Measurements from ENCODE around the gene SLC46A2. TPM values are rescaled to one million over a fixed set of nuclear protein-coding genes. Genes with fewer than 3 reads are reported as not detected.

SLC46A2 gene
- total and polyA plus RNA-seq, 9 donors: 0.04 to 1.2 (median 0.54) TPM; not detected in 5

DNA sequence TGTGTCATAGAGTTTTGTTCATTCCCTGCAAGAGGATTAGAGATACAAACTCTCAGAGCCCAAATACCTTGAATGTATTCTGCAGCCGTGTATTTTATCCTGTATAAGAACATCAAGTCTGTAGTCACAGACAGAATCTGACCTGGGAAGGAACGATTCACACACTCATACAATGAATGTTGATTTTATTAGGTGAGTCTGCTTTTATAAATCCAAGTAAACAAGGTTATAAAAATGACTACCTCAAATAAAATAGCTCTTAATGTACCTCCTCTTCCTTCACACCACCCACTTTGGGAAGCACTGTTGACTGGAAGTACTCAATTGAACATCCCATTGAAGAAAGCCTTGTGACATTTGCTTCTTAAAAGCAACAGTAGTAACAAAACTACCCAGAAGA lies 11.9 kb downstream of the SLC46A2 start:
- DNase-seq: no peak
- 86 to 92% (median 91%) methylated on average over 2 of the region's 2 CpGs for WGBS, 3 donors

DNA sequence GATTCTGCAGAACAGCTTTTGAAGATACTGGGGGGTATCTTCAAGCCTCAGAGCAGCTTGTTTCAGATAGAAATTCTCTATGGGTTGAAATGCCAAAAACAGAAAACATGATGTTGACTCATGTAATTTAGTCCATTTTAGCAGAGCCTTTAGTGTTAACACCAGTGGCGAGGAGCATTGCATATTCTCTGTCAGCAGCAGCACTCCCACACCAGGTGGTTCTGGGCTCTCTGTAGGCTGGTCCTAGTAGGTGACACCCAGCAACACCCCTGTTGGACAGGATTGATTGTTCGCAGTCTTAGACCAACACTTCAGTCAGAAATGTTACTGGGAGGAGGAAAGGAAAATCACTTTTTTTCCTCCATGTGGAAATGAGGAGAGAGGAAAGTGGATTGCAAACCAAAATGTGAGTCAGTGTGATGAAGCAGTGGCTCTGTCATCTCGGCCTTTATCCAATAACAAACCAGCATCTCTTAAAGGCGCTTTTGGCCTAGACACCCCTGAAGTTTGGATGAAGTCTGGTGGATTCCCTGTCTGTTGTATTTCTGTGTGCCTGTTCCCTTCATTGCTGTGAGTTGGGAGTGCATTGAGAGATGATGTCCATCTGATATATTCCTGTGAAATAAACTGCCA lies 16.8 kb downstream of the SLC46A2 start:
- Histone ChIP-seq H3K9me3 (no peaks in the 10 kb centered on the region), H3K27ac (no peak overlapping the region), H3K36me3 (no peaks in the 10 kb centered on the region), H3K4me3 (no peak overlapping the region), H3K27me3 (no peaks in the 10 kb centered on the region), H3K4me1 (ENCODE audit: insufficient read depth) (no peaks in the 10 kb centered on the region)
- WGBS, 3 donors: 87 to 94% (median 90%) methylated on average over 4 of the region's 4 CpGs
- no peak for DNase-seq
- intact Hi-C loops (cut with DNase I): no loop called here
- TF ChIP-seq POLR2A (IDR thresholded peaks at IDR 0.05): no peak
- TF ChIP-seq EP300 (IDR thresholded peaks at IDR 0.05): no peak
- TF ChIP-seq, protein P1, sequence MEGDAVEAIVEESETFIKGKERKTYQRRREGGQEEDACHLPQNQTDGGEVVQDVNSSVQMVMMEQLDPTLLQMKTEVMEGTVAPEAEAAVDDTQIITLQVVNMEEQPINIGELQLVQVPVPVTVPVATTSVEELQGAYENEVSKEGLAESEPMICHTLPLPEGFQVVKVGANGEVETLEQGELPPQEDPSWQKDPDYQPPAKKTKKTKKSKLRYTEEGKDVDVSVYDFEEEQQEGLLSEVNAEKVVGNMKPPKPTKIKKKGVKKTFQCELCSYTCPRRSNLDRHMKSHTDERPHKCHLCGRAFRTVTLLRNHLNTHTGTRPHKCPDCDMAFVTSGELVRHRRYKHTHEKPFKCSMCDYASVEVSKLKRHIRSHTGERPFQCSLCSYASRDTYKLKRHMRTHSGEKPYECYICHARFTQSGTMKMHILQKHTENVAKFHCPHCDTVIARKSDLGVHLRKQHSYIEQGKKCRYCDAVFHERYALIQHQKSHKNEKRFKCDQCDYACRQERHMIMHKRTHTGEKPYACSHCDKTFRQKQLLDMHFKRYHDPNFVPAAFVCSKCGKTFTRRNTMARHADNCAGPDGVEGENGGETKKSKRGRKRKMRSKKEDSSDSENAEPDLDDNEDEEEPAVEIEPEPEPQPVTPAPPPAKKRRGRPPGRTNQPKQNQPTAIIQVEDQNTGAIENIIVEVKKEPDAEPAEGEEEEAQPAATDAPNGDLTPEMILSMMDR (IDR thresholded peaks at IDR 0.05): no peak

More for the DNA sequence above, 11.9 kb downstream of the SLC46A2 start:
- Histone ChIP-seq H3K4me3 (no peak overlapping the region), H3K27me3 (no peaks in the 10 kb centered on the region), H3K9me3 (no peaks in the 10 kb centered on the region), H3K36me3 (no peaks in the 10 kb centered on the region), H3K4me1 (ENCODE audit: insufficient read depth) (no peaks in the 10 kb centered on the region), H3K27ac (no peak overlapping the region)
- intact Hi-C loops (cut with DNase I): no loop called here
- TF ChIP-seq EP300 (IDR thresholded peaks at IDR 0.05) (no peak), POLR2A (IDR thresholded peaks at IDR 0.05) (no peak)
- TF ChIP-seq, protein P1 (IDR thresholded peaks at IDR 0.05): no peak

DNA sequence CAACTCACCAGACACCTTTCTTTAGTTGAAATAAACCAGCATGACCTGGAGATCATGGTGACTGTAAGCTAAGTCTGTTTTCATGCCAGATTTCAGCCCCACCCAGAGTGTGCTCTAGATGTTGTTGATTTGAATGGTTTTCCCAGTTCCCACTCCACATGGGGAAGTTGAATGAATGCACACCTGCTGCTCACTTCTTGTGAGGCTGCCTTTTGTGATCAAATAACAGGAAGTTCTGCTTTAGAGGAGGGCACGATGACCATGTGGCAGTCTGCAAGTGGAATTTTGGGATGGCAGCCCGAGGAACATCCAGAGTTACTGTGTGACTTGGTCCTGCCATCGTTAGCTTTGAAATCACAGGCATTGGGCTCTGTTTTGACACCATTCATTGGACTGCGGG lies 18.7 kb downstream of the SLC46A2 start:
- no peaks in the 10 kb centered on the region for H3K27me3 ChIP-seq
- H3K4me3 ChIP-seq: no peak overlapping the region
- TF ChIP-seq, protein P1 (IDR thresholded peaks at IDR 0.05): no peak
- TF ChIP-seq EP300 (IDR thresholded peaks at IDR 0.05): no peak
- TF ChIP-seq POLR2A (IDR thresholded peaks at IDR 0.05): no peak
- no peak overlapping the region for H3K27ac ChIP-seq
- H3K36me3 ChIP-seq: no peaks in the 10 kb centered on the region
- no peak for DNase-seq
- WGBS, 3 donors: 70 to 79% (median 72%) methylated on average over 4 of the region's 4 CpGs
- intact Hi-C loops (cut with DNase I): no loop called here
- no peaks in the 10 kb centered on the region for H3K4me1 ChIP-seq (ENCODE audit: insufficient read depth)
- no peaks in the 10 kb centered on the region for H3K9me3 ChIP-seq

DNA sequence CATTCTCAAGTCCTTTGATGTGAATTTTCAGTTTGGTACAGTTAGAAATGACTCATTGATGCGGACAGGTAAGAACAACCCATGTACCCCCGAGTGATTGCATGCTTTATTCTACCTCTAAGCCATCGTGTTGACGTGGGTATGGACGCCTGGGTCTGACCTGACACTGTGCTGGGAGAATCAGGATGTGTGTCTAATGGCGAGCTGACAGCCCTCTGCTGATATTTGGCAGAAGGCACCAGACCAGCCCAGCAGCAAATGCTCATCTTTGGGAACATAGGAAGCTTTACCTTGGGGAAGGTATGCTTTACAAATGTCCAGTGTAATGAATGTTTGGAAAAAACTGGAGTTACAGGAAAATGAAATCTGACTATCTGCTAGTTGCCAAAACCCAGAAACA lies 20.1 kb downstream of the SLC46A2 start:
- Histone ChIP-seq H3K36me3 (no peaks in the 10 kb centered on the region), H3K27ac (no peak overlapping the region), H3K4me3 (no peak overlapping the region), H3K27me3 (no peaks in the 10 kb centered on the region), H3K4me1 (ENCODE audit: insufficient read depth) (no peaks in the 10 kb centered on the region), H3K9me3 (no peaks in the 10 kb centered on the region)
- intact Hi-C loops (cut with DNase I): no loop called here
- DNase-seq: no peak
- TF ChIP-seq, protein P1 (IDR thresholded peaks at IDR 0.05): no peak
- TF ChIP-seq POLR2A (IDR thresholded peaks at IDR 0.05): no peak
- no peak for TF ChIP-seq EP300 (IDR thresholded peaks at IDR 0.05)
- WGBS, 3 donors: 81 to 97% (median 93%) methylated on average over 6 of the region's 6 CpGs
